ENCODE results near the gene HPDL. TPM values are rescaled to one million over a fixed set of nuclear protein-coding genes. Genes with fewer than 3 reads are reported as not detected.

The HPDL gene
- total RNA-seq, 1 donor from 2014 or later: 2.4 TPM

DNA sequence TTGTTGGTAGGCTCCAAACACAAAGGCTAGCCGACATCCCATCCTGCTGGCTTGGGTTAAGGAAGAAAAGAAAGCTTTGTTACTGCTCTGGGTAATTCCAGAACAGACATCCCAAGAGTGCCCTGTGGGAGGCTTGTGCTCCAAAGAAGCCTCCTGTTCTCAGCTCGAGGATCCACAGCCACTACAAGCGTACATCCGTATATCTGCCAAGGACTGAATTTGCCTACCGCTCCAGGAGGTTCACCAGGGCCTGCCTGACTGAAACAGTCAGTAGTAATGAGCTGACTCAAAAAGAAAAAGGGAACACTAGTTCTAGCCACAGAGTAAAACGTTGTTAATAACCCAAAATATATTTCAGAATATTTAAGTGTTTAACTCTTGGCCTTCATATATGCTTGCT lies 38.4 kb downstream of the HPDL start:
- Mint-ChIP-seq H3K4me3 (ENCODE audit: low read depth) (no peak overlapping the region), H3K9me3 (ENCODE audit: low read depth) (no peaks in the 10 kb centered on the region), H3K27ac (no peak overlapping the region), H3K4me1 (ENCODE audit: low read depth) (peaks cover 12% of the 10 kb centered on the region), H3K27me3 (no peaks in the 10 kb centered on the region), H3K36me3 (ENCODE audit: insufficient read depth) (no peaks in the 10 kb centered on the region)
- TF ChIP-seq, protein P1, sequence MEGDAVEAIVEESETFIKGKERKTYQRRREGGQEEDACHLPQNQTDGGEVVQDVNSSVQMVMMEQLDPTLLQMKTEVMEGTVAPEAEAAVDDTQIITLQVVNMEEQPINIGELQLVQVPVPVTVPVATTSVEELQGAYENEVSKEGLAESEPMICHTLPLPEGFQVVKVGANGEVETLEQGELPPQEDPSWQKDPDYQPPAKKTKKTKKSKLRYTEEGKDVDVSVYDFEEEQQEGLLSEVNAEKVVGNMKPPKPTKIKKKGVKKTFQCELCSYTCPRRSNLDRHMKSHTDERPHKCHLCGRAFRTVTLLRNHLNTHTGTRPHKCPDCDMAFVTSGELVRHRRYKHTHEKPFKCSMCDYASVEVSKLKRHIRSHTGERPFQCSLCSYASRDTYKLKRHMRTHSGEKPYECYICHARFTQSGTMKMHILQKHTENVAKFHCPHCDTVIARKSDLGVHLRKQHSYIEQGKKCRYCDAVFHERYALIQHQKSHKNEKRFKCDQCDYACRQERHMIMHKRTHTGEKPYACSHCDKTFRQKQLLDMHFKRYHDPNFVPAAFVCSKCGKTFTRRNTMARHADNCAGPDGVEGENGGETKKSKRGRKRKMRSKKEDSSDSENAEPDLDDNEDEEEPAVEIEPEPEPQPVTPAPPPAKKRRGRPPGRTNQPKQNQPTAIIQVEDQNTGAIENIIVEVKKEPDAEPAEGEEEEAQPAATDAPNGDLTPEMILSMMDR (IDR thresholded peaks at IDR 0.05; ENCODE audit: unreplicated experiment): no peak
- DNase-seq (ENCODE audit: low spot score, unreplicated experiment): no peak

DNA sequence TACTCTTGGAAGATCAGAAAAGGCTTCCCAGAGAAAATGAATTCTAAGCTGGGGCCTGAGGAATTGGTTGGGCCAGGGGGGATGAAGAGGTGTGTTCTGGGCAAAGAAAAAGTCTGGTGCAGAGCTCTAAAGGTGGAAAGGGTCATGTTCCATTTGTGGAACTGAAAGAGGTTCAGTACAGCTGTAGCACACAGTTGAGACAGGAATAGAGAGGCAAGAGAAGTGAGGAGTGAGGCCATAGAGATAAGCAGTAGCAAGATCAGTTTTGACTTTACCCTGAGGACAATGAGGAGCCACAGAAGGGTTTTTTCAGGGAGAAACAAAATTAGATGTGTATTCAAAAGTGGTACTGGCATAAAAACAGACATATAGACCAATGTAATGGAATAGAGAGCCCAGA lies 43.9 kb downstream of the HPDL start:
- no peak overlapping the region for H3K27ac Mint-ChIP-seq
- TF ChIP-seq, protein P1 (IDR thresholded peaks at IDR 0.05; ENCODE audit: unreplicated experiment): no peak

DNA sequence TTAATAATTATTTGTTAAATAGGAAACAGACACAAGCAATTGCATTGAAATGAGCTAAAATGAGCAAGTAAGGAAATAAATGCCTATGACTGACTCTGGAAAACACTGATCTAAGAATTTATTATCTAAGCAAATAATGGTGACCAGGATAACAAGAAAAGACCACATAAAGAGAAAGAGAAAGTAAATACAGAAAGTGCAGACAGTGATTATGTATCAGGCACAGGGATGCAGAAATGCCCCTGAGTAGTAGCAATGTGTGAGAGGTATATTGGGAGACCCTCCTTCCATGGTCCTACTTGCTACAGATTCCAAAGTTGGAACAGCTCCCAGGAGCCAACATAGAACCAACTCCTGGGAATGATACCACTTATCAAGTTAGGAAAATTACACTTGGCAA lies 46.9 kb downstream of the HPDL start:
- no peaks in the 10 kb centered on the region for H3K27me3 Mint-ChIP-seq
- H3K36me3 Mint-ChIP-seq (ENCODE audit: insufficient read depth): no peaks in the 10 kb centered on the region
- no peaks in the 10 kb centered on the region for H3K9me3 Mint-ChIP-seq (ENCODE audit: low read depth)
- no peak for DNase-seq (ENCODE audit: low spot score, unreplicated experiment)
- no peak overlapping the region for H3K27ac Mint-ChIP-seq
- TF ChIP-seq, protein P1 (IDR thresholded peaks at IDR 0.05; ENCODE audit: unreplicated experiment): no peak
- no peak overlapping the region for H3K4me3 Mint-ChIP-seq (ENCODE audit: low read depth)
- no peaks in the 10 kb centered on the region for H3K4me1 Mint-ChIP-seq (ENCODE audit: low read depth)

More for the DNA sequence above, 43.9 kb downstream of the HPDL start:
- H3K4me3 Mint-ChIP-seq (ENCODE audit: low read depth): no peak overlapping the region
- H3K4me1 Mint-ChIP-seq (ENCODE audit: low read depth): no peaks in the 10 kb centered on the region
- no peaks in the 10 kb centered on the region for H3K27me3 Mint-ChIP-seq
- H3K9me3 Mint-ChIP-seq (ENCODE audit: low read depth): no peaks in the 10 kb centered on the region
- H3K36me3 Mint-ChIP-seq (ENCODE audit: insufficient read depth): no peaks in the 10 kb centered on the region
- no peak for DNase-seq (ENCODE audit: low spot score, unreplicated experiment)

DNA sequence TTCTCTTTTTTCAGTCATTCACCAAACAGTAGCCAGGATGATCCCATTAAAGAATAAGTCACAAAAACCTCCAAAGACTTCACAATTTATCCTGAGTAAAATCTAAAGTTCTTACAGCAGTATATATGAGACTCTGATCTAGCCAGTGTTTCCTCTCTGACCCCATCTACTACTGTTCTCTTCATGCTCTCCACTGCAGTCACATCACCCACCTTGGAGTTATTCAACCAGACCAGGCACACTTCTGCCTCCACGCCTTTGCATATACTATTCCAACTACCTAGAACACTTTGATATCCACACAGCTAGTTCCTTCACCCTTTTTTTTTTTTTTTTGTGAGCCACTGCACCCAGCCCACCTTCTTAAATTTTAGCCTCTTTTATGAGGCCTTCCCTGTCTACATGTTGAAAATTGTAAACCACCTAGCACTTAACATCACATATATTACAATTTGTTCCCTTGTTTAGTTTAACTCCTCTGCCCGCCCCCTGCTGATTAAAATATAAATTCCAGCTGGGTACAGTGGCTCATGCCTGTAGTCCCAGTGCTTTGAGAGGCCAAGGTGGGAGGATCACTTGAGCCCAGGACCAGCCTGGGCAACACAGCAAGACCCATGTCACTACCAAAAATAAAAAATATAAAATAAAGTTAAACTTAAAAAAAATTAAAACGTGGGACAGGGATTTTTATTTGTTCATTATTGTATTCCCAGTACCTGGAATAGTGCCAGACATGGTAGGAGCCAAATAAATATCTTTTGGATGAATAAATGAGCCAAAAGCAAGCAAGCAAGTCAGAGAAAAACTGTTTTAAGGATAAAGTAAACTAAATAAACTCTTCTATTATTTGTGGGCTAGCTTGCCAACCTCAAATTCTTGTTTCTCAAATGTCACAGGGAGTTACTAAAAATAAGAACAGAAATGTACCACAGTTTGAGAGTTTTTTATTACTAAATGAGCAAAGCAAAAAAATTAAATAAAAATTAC lies 48.7 kb downstream of the HPDL start:
- Mint-ChIP-seq H3K27me3 (no peaks in the 10 kb centered on the region), H3K27ac (no peak overlapping the region), H3K9me3 (ENCODE audit: low read depth) (no peaks in the 10 kb centered on the region), H3K4me1 (ENCODE audit: low read depth) (no peaks in the 10 kb centered on the region), H3K36me3 (ENCODE audit: insufficient read depth) (no peaks in the 10 kb centered on the region), H3K4me3 (ENCODE audit: low read depth) (no peak overlapping the region)
- DNase-seq (ENCODE audit: low spot score, unreplicated experiment): no peak
- TF ChIP-seq, protein P1 (IDR thresholded peaks at IDR 0.05; ENCODE audit: unreplicated experiment): no peak

DNA sequence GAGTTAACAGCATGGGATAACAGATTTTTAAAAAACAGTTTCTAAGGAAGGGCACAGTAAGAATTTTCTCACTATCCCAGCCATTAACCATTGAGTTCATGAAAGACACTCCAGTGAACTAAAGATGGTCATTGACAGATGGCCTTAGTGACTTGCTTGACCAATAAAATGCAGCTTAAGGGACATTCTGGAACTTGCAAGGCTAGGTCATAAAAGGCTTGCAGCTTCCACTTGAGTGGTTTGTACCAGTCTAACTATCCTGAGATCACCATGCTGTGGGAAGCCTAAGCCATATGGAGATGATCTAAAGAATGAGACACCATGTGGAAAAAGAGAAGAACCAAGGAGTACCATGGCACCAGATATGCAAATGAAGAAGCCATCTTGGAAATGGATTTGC lies 51.5 kb downstream of the HPDL start:
- Mint-ChIP-seq H3K4me1 (ENCODE audit: low read depth) (no peaks in the 10 kb centered on the region), H3K27me3 (no peaks in the 10 kb centered on the region), H3K9me3 (ENCODE audit: low read depth) (no peaks in the 10 kb centered on the region), H3K27ac (no peak overlapping the region), H3K36me3 (ENCODE audit: insufficient read depth) (no peaks in the 10 kb centered on the region), H3K4me3 (ENCODE audit: low read depth) (no peak overlapping the region)
- TF ChIP-seq, protein P1 (IDR thresholded peaks at IDR 0.05; ENCODE audit: unreplicated experiment): no peak
- DNase-seq (ENCODE audit: low spot score, unreplicated experiment): no peak

Other genes starting within 250 kb of the HPDL start
- 8.5 and 9.2 TPM in 2 replicates for gene ZSWIM5, start 120.3 kb upstream of the HPDL start, total RNA-seq
- gene TOE1, start 13.3 kb downstream of the HPDL start, total RNA-seq: 11.7 and 12.3 TPM in 2 replicates
- 52.3 and 59.3 TPM in 2 replicates for gene MUTYH, start 13.5 kb downstream of the HPDL start, total RNA-seq
- gene TESK2, start 164.3 kb downstream of the HPDL start, total RNA-seq: 9.4 and 9.5 TPM in 2 replicates
- gene CCDC163, start 173.2 kb downstream of the HPDL start, total RNA-seq: 2.6 and 2.8 TPM in 2 replicates
- gene MMACHC, start 173.4 kb downstream of the HPDL start, total RNA-seq: 10.0 and 11.3 TPM in 2 replicates
- 308 and 331 TPM in 2 replicates for gene PRDX1, start 195.0 kb downstream of the HPDL start, total RNA-seq
- 213 and 214 TPM in 2 replicates for gene AKR1A1, start 223.9 kb downstream of the HPDL start, total RNA-seq